Measurements from ENCODE around the gene TMEM131. TPM values are rescaled to one million over a fixed set of nuclear protein-coding genes. Genes with fewer than 3 reads are reported as not detected.
"Not testable (repeated sequence)": the region's sequence is repeated elsewhere in the genome, so short reads cannot be mapped to it uniquely, and the experiment has no call there.

Gene TMEM131
- total and polyA plus RNA-seq, 7 donors: 4.8 to 37.5 (median 24.3) TPM

DNA sequence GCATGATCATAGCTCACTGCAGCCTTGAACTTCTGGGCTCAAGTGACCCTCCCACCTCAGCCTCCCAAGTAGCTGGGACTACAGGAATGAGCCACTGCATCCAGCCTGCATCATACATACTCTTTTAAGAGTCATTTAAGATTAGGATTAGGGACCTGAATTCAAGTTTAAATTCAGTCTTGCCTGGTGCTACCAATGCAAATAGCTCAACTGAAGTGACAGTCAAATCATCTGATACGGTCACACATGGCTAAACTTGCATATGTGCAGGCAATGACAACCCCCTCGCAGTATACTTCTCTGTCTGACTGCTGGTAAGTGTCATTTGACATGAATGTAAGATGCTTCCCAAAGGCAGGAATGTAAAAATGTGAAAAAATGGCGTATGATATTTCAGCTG is 31.8 kb upstream of the TMEM131 start:
- no peak overlapping the region for H3K4me3 ChIP-seq
- 80 to 93% methylated on average over 3 of the region's 3 CpGs for WGBS, 2 donors
- H3K9me3 ChIP-seq: no peaks in the 10 kb centered on the region
- peaks cover 0 to 12% (median 0%) of the 10 kb centered on the region in 4 donors for H3K4me1 ChIP-seq
- intact Hi-C loops (cut with DNase I): no loop called here
- no peak for TF ChIP-seq EP300 (IDR thresholded peaks at IDR 0.05)
- TF ChIP-seq POLR2AphosphoS5 (IDR thresholded peaks at IDR 0.05): no peak
- TF ChIP-seq POLR2A (IDR thresholded peaks at IDR 0.05): no peak
- TF ChIP-seq, protein P1, sequence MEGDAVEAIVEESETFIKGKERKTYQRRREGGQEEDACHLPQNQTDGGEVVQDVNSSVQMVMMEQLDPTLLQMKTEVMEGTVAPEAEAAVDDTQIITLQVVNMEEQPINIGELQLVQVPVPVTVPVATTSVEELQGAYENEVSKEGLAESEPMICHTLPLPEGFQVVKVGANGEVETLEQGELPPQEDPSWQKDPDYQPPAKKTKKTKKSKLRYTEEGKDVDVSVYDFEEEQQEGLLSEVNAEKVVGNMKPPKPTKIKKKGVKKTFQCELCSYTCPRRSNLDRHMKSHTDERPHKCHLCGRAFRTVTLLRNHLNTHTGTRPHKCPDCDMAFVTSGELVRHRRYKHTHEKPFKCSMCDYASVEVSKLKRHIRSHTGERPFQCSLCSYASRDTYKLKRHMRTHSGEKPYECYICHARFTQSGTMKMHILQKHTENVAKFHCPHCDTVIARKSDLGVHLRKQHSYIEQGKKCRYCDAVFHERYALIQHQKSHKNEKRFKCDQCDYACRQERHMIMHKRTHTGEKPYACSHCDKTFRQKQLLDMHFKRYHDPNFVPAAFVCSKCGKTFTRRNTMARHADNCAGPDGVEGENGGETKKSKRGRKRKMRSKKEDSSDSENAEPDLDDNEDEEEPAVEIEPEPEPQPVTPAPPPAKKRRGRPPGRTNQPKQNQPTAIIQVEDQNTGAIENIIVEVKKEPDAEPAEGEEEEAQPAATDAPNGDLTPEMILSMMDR (IDR thresholded peaks at IDR 0.05): no peak
- no peak for DNase-seq
- no peak overlapping the region for H3K27ac ChIP-seq
- H3K36me3 ChIP-seq: no peaks in the 10 kb centered on the region
- H3K27me3 ChIP-seq: no peaks in the 10 kb centered on the region

DNA sequence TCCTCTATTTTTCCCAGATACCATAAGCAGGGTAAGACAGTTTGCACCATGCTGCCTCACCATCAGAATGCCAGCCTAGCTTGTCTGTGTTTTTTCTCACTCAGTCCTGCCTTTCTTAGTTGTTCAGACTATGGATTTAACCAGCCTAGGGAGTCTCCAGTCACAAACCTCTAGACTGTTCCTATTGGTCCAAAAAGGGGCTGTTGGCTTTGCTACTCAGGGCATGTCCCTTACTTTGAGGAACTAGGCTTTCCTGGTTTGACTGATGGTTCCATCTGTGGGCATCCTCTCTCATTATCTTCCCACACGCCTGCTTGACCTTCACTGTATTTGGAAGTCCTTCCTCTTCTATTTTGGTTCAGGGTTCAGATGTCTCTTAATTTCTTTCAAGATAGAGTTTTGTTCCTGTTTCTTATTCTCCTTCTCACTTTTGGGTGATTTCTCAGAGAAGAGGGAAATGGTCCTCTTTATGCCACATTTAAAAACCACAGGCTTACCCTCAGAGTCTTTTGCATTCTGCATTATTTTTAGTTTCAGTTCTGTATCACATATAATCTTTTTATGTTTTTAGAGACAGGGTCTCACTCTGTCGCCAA is 31.3 kb upstream of the TMEM131 start:
- Histone ChIP-seq H3K4me3 (no peak overlapping the region), H3K9me3 (no peaks in the 10 kb centered on the region), H3K27me3 (no peaks in the 10 kb centered on the region), H3K36me3 (no peaks in the 10 kb centered on the region), H3K4me1 (peaks cover 0 to 12% (median 0%) of the 10 kb centered on the region in 4 donors), H3K27ac (no peak overlapping the region)
- DNase-seq: no peak
- TF ChIP-seq EP300 (IDR thresholded peaks at IDR 0.05) (no peak), POLR2A (IDR thresholded peaks at IDR 0.05) (no peak), POLR2AphosphoS5 (IDR thresholded peaks at IDR 0.05) (no peak)
- TF ChIP-seq, protein P1 (IDR thresholded peaks at IDR 0.05): no peak
- WGBS, 2 donors: 46 to 93% methylated on average over 2 of the region's 2 CpGs
- intact Hi-C loops (cut with DNase I): no loop called here

DNA sequence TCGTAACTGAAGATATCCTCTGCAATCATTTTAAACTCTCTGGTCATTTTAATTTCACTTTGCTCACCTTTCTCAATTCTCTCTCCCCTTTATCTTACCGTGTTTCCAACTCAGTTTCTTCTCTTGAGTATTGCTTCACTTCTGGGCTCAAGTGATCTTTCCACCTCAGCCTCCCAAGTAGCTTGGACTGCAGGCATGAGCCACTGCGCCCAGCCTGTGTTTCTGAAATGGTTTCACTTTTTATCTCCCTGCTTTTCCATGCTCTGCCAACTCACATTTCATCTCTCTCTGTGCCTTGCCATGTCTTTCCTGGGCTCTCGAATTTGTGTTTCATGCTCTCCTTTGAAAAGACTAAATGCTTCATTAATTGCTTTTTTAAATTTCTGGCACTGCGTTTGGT is 30.5 kb upstream of the TMEM131 start:
- TF ChIP-seq POLR2A (IDR thresholded peaks at IDR 0.05) (no peak), EP300 (IDR thresholded peaks at IDR 0.05) (no peak), POLR2AphosphoS5 (IDR thresholded peaks at IDR 0.05) (no peak)
- TF ChIP-seq, protein P1 (IDR thresholded peaks at IDR 0.05): no peak
- intact Hi-C loops (cut with DNase I): no loop called here
- Histone ChIP-seq H3K27me3 (no peaks in the 10 kb centered on the region), H3K4me3 (no peak overlapping the region), H3K4me1 (peaks cover 0 to 12% (median 0%) of the 10 kb centered on the region in 4 donors), H3K36me3 (no peaks in the 10 kb centered on the region), H3K9me3 (no peaks in the 10 kb centered on the region), H3K27ac (no peak overlapping the region)
- 58 to 62% methylated on average over 5 of the region's 5 CpGs for WGBS, 2 donors
- no peak for DNase-seq

DNA sequence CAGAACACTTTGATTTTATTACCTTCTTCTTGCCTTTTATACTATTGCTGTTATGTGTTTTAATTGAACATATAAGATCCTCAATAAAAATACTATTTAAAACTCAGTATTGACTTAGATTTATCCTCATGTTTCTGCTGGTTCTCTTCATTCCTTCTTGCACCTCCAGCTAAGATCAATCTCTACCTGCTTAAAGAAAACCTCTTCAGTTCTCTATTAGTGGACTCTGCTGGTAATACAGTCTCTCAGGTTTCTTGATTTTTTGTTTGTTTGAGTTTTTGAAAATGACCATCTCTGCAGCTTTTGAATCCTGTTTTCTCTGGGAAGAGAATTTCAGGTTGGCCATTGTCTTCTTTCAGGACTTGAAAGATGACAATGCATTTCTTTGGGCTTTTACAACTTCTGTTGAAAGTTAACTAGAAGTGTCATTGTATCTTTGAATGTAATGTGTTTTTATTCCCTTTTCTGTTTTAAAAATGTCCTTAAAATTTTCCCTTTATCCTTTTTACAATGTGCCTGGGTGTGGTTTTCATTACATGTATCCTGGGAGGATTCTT is 29.8 kb upstream of the TMEM131 start:
- TF ChIP-seq EP300 (IDR thresholded peaks at IDR 0.05): no peak
- TF ChIP-seq, protein P1 (IDR thresholded peaks at IDR 0.05): no peak
- no peak for TF ChIP-seq POLR2AphosphoS5 (IDR thresholded peaks at IDR 0.05)
- no peak for TF ChIP-seq POLR2A (IDR thresholded peaks at IDR 0.05)
- intact Hi-C loops (cut with DNase I): no loop called here

DNA sequence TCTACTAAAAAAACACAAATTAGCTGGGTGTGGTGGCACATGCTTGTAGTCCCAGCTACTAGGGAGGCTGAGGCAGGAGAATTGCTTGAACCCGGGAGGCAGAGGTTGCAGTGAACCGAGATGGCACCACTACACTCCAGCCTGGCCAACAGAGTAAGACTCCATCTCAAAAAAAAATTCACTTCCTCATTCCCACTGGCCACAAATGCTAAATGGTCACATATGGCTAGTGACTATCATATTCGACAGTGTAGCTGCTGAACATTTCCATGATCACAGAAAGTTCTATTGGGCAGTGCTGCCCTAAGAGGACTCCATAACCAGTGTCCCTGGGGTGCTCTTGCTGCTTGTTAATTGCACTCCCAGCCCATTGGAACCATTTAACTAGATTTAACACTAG is 26.3 kb upstream of the TMEM131 start:
- 85 to 90% methylated on average over 3 of the region's 3 CpGs for WGBS, 2 donors
- H3K36me3 ChIP-seq; intact Hi-C loops (cut with DNase I); H3K9me3 ChIP-seq; DNase-seq; H3K27ac ChIP-seq; H3K4me3 ChIP-seq; H3K27me3 ChIP-seq: not testable (repeated sequence)
- peaks cover 0 to 12% (median 0%) of the 10 kb centered on the region in 4 donors for H3K4me1 ChIP-seq

More for the DNA sequence above, 29.8 kb upstream of the TMEM131 start:
- Histone ChIP-seq H3K9me3 (no peaks in the 10 kb centered on the region), H3K36me3 (no peaks in the 10 kb centered on the region), H3K4me1 (peaks cover 0 to 12% (median 0%) of the 10 kb centered on the region in 4 donors), H3K27me3 (no peaks in the 10 kb centered on the region), H3K27ac (no peak overlapping the region), H3K4me3 (no peak overlapping the region)
- no peak for DNase-seq

Measured in sigmoid colon (tissue), 7 donors.